ENCODE measurements around the gene EXOSC5.
A peak's percentile ranks its signal among the peaks of the same experiment; 100 is the strongest.
"Not testable (repeated sequence)": the region's sequence is repeated elsewhere in the genome, so short reads cannot be mapped to it uniquely, and the experiment has no call there.

Gene EXOSC5

GRCh38 chr19:41397086-41398049 lies at the start of gene EXOSC5, which contains the start of gene BCKDHA:
Gene EXOSC5, minus strand, starts transcription at chr19:41397359. Its CDS starts 31 bp downstream, at chr19:41397328.
Gene BCKDHA, plus strand, starts transcription at chr19:41397818. Its CDS starts 10 bp downstream, at chr19:41397828.
- peak; percentile 99 for DNase-seq (ENCODE audit: low spot score)

- DNase-seq (ENCODE audit: low spot score) = no peak
Observed at GRCh38 chr19:41445575-41445974, 48.4 kb upstream of the EXOSC5 start.

- no peak for DNase-seq (ENCODE audit: low spot score)
Observed at GRCh38 chr19:41443813-41444455, 46.8 kb upstream of the EXOSC5 start.

GRCh38 chr19:41442473-41443355 lies 45.6 kb upstream of the EXOSC5 start, which contains the start of gene ERICH4:
Gene ERICH4, plus strand, starts transcription at chr19:41443156. Its CDS starts 14 bp downstream, at chr19:41443170.
- no peak for DNase-seq (ENCODE audit: low spot score)

GRCh38 chr19:41441321-41441945 lies 44.3 kb upstream of the EXOSC5 start:
- DNase-seq (ENCODE audit: low spot score) = no peak

GRCh38 chr19:41439441-41440222 lies 42.5 kb upstream of the EXOSC5 start, which contains the start of gene DMAC2:
Gene DMAC2, minus strand, starts transcription at chr19:41439912. Its CDS starts 13 bp downstream, at chr19:41439899.
- peak; percentile 97 for DNase-seq (ENCODE audit: low spot score)

GRCh38 chr19:41437944-41438574 lies 40.9 kb upstream of the EXOSC5 start:
- no peak for DNase-seq (ENCODE audit: low spot score)

- DNase-seq (ENCODE audit: low spot score) = no peak
Observed at GRCh38 chr19:41436674-41436951, 39.5 kb upstream of the EXOSC5 start.

GRCh38 chr19:41435936-41436673 lies 38.9 kb upstream of the EXOSC5 start:
- no peak for DNase-seq (ENCODE audit: low spot score)

- DNase-seq (ENCODE audit: low spot score) = not testable (repeated sequence)
Observed at GRCh38 chr19:41435376-41435775, 38.2 kb upstream of the EXOSC5 start.

- no peak for DNase-seq (ENCODE audit: low spot score)
Observed at GRCh38 chr19:41434450-41434849, 37.3 kb upstream of the EXOSC5 start.

- no peak for DNase-seq (ENCODE audit: low spot score)
Observed at GRCh38 chr19:41433171-41433570, 36.0 kb upstream of the EXOSC5 start.

- DNase-seq (ENCODE audit: low spot score) = no peak
Observed at GRCh38 chr19:41431426-41432386, 34.5 kb upstream of the EXOSC5 start.

- no peak for DNase-seq (ENCODE audit: low spot score)
Observed at GRCh38 chr19:41430922-41431321, 33.8 kb upstream of the EXOSC5 start.

- DNase-seq (ENCODE audit: low spot score) = no peak
Observed at GRCh38 chr19:41428481-41428859, 31.3 kb upstream of the EXOSC5 start.

GRCh38 chr19:41427647-41428480 lies 30.7 kb upstream of the EXOSC5 start:
- no peak for DNase-seq (ENCODE audit: low spot score)

GRCh38 chr19:41426952-41427646 lies 29.9 kb upstream of the EXOSC5 start, which contains the start of gene B3GNT8:
Gene B3GNT8, minus strand, starts transcription at chr19:41427374. Its CDS starts 596 bp downstream, at chr19:41426778.
- DNase-seq (ENCODE audit: low spot score) = no peak
